Esophagus squamous epithelium (tissue), 5 donors: ENCODE results near the gene ARAP2. TPM values are rescaled to one million over a fixed set of nuclear protein-coding genes. Genes with fewer than 3 reads are reported as not detected.

Experiments
- DNase-seq: peaks from one replicate; lab custom pipeline; 2025; lab: John Stamatoyannopoulos, UW
- H3K27ac ChIP-seq, 4 donors: fragments of 200-600 bp; sonication (generic); one replicate each; pipeline ENCODE4 v1.5.1; 2016 to 2019; ENCODE audit warnings: mild to moderate bottlenecking in 1 of 4
- H3K27me3 ChIP-seq, 4 donors: fragments of 200-600 bp; sonication (generic); 1 replicate in 3 of 4; 2 replicates in 1 of 4; pipeline versions ENCODE4 v1.5.1 to v1.6.0; 2017 to 2021; ENCODE audit warnings: antibody characterized with exemption in 1 of 4
- H3K36me3 ChIP-seq, 3 donors: fragments of 200-600 bp; sonication (generic); one replicate each; pipeline ENCODE4 v1.5.1; 2016 to 2019
- H3K4me1 ChIP-seq, 3 donors: fragments of 200-600 bp; sonication (generic); one replicate each; pipeline ENCODE4 v1.5.1; 2017 to 2019
- H3K4me3 ChIP-seq, 4 donors: fragments of 200-600 bp; sonication (generic); 1 replicate in 3 of 4; 2 replicates in 1 of 4; pipeline ENCODE4 v1.5.1; 2016 to 2019; ENCODE audit warnings: mild to moderate bottlenecking in 2 of 4, moderate library complexity in 1 of 4
- H3K9me3 ChIP-seq, 3 donors: fragments of 200-600 bp; sonication (generic); one replicate each; pipeline ENCODE4 v1.5.1; 2016 to 2019
- POLR2A ChIP-seq, 4 donors: fragments of 450-650 bp; IDR thresholded peaks; one replicate each; pipeline ENCODE4 v1.6.1; 2017; ENCODE audit warnings: antibody characterized with exemption in 4 of 4, mild to moderate bottlenecking in 4 of 4, moderate library complexity in 3 of 4
- WGBS, 2 donors: methylation state at CpG; one replicate each; pipeline ENCODE4 v1.1.5; 2018; 5-methylcytosine and 5-hydroxymethylcytosine counted together
- intact Hi-C: fragments of 100-400 bp; cut with DNase I; formaldehyde crosslinking; loops from one replicate; pipeline ENCODE4 v1.15.0; 2022
- total RNA-seq, 4 donors: library from RNA; depleted of rRNA; stranded (reverse); fragments of >200 nt; gene quantifications; one replicate each; pipeline ENCODE4 v1.1.0, GENCODE V29; 2016
- TF ChIP-seq, protein P1 (sequence below), 6 experiments: fragments of 450-650 bp in 4 of 6; fragments of 200-600 bp in 2 of 6; sonication (generic) in 2 of 6; IDR thresholded peaks; one replicate each; pipeline ENCODE4 v1.5.1; 2016 to 2019; ENCODE audit warnings: antibody characterized with exemption in 6 of 6, mild to moderate bottlenecking in 4 of 6, moderate library complexity in 4 of 6
- donor health status: DM: yes; HTN: yes; CAD: no.

ARAP2 gene
- total RNA-seq, 4 donors from 2014 or later, result 28.5 to 65.8 (median 46.9) TPM

- peaks cover 0 to 4% (median 0%) of the 10 kb centered on the region in 4 donors for H3K27me3 ChIP-seq
- H3K4me3 ChIP-seq, result no peak overlapping the region
- H3K36me3 ChIP-seq, result no peaks in the 10 kb centered on the region
- H3K4me1 ChIP-seq, result peaks cover 0 to 9% (median 6%) of the 10 kb centered on the region in 3 donors
- 76 to 83% methylated on average over 1 of the region's 1 CpG for WGBS, 2 donors
- H3K9me3 ChIP-seq, result no peaks in the 10 kb centered on the region
- TF ChIP-seq POLR2A (IDR thresholded peaks at IDR 0.05), result no peak
- TF ChIP-seq, protein P1, sequence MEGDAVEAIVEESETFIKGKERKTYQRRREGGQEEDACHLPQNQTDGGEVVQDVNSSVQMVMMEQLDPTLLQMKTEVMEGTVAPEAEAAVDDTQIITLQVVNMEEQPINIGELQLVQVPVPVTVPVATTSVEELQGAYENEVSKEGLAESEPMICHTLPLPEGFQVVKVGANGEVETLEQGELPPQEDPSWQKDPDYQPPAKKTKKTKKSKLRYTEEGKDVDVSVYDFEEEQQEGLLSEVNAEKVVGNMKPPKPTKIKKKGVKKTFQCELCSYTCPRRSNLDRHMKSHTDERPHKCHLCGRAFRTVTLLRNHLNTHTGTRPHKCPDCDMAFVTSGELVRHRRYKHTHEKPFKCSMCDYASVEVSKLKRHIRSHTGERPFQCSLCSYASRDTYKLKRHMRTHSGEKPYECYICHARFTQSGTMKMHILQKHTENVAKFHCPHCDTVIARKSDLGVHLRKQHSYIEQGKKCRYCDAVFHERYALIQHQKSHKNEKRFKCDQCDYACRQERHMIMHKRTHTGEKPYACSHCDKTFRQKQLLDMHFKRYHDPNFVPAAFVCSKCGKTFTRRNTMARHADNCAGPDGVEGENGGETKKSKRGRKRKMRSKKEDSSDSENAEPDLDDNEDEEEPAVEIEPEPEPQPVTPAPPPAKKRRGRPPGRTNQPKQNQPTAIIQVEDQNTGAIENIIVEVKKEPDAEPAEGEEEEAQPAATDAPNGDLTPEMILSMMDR (IDR thresholded peaks at IDR 0.05), result no peak
- intact Hi-C loops, result no loop called here
- no peak for DNase-seq
- H3K27ac ChIP-seq, result no peak overlapping the region
These were observed 5.3 kb upstream of the ARAP2 start for GRCh38 chr4:36249610-36250009.

GRCh38 chr4:36243355-36244256 lies 708 bp downstream of the ARAP2 start:
- H3K36me3 ChIP-seq, result no peaks in the 10 kb centered on the region
- 3 to 4% methylated on average over 14 to 15 of the region's 38 CpGs for WGBS, 2 donors
- TF ChIP-seq, protein P1 (IDR thresholded peaks at IDR 0.05), result no peak
- no peak for TF ChIP-seq POLR2A (IDR thresholded peaks at IDR 0.05)
- no peaks in the 10 kb centered on the region for H3K9me3 ChIP-seq
- DNase-seq, result peak; percentile 4
- peaks cover 0 to 13% (median 0%) of the 10 kb centered on the region in 4 donors for H3K27me3 ChIP-seq
- peak overlapping the region; percentile 94 to 98 (median 97) for H3K27ac ChIP-seq
- intact Hi-C loops, result no loop called here
- H3K4me1 ChIP-seq, result peaks cover 4 to 39% (median 10%) of the 10 kb centered on the region in 3 donors
- peak overlapping the region; percentile 81 to 97 (median 90) for H3K4me3 ChIP-seq

DNA sequence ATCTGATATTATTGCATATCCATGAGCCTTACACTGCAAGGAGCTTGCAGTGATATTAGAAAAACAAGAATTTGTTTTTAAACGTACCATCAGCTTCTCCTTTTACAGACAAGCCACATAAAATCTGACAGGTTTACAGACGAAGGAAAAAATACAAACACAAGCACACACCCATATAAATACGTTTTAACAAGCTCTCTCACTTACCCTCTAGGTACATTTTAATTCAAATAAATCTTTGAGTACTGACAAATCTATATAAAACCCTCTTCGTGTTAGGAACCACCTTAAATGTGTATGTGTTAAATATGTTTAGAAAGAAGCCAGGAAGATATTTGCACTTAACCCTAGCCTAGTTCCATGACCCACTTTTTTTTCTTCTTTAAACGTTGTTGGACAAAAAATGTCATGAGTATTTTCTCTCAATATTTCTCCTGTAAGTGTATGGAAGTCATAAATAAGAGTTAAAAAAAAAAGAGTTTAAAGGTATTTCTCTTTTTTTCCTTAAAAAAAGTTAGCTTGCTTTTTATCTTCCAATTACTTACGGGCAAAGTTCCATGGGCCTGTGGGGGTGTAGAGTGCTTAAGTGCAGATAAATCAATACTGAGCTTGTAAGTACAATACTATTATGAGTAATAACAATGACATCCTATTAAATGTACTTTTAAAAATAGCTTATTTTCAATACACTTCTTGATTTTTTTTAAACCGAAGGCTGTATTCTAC lies 1.5 kb downstream of the ARAP2 start:
- H3K27me3 ChIP-seq, result peaks cover 0 to 13% (median 0%) of the 10 kb centered on the region in 4 donors
- peaks cover 4 to 39% (median 10%) of the 10 kb centered on the region in 3 donors for H3K4me1 ChIP-seq
- no peak for DNase-seq
- peak overlapping the region; percentile 81 to 97 (median 90) for H3K4me3 ChIP-seq
- TF ChIP-seq, protein P1 (IDR thresholded peaks at IDR 0.05), result no peak
- TF ChIP-seq POLR2A (IDR thresholded peaks at IDR 0.05), result no peak
- peak overlapping the region in 3 of 4 donors; percentile 96 to 98 (median 98) for H3K27ac ChIP-seq
- intact Hi-C loops, result no loop called here
- WGBS, 2 donors, result 13 to 18% methylated on average over 7 of the region's 7 CpGs
- H3K36me3 ChIP-seq, result no peaks in the 10 kb centered on the region
- H3K9me3 ChIP-seq, result no peaks in the 10 kb centered on the region

- DNase-seq, result no peak
- H3K36me3 ChIP-seq, result peaks cover 0 to 7% (median 0%) of the 10 kb centered on the region in 3 donors
- intact Hi-C loops, result no loop called here
- TF ChIP-seq POLR2A (IDR thresholded peaks at IDR 0.05), result no peak
- TF ChIP-seq, protein P1 (IDR thresholded peaks at IDR 0.05), result no peak
- H3K27ac ChIP-seq, result peak overlapping the region in 2 of 4 donors; percentile 96 to 98
- peaks cover 0 to 13% (median 0%) of the 10 kb centered on the region in 4 donors for H3K27me3 ChIP-seq
- 14 to 15% methylated on average over 2 of the region's 2 CpGs for WGBS, 2 donors
- H3K4me3 ChIP-seq, result peak overlapping the region; percentile 81 to 97 (median 90)
- H3K4me1 ChIP-seq, result peaks cover 4 to 39% (median 10%) of the 10 kb centered on the region in 3 donors
- no peaks in the 10 kb centered on the region for H3K9me3 ChIP-seq
These were observed 2.5 kb downstream of the ARAP2 start for GRCh38 chr4:36241771-36242170.
